HUES6 (cell line): ENCODE results near the gene FAM72A.
"Not testable (repeated sequence)": the region's sequence is repeated elsewhere in the genome, so short reads cannot be mapped to it uniquely, and the experiment has no call there.

Experiments used
- H3K27ac ChIP-seq: 2 replicates; pipeline ENCODE4 v1.7.0; 2013; ENCODE audit warnings: low read depth, mild to moderate bottlenecking, low read length, inconsistent platforms
- H3K27me3 ChIP-seq: 2 replicates; pipeline ENCODE4 v1.6.1; 2013; ENCODE audit warnings: low read length; ENCODE audit not compliant: control insufficient read depth, insufficient read depth
- H3K36me3 ChIP-seq: 2 replicates; pipeline ENCODE4 v1.6.1; 2013; ENCODE audit warnings: low read length; ENCODE audit not compliant: control insufficient read depth, insufficient read depth
- H3K4me1 ChIP-seq: 2 replicates; pipeline ENCODE4 v1.6.1; 2013; ENCODE audit warnings: low read length; ENCODE audit not compliant: control insufficient read depth, insufficient read depth
- H3K4me3 ChIP-seq: 2 replicates; pipeline ENCODE4 v1.5.1; 2013; ENCODE audit warnings: low read depth, low read length
- H3K9ac ChIP-seq: one replicate; pipeline ENCODE4 v1.6.1; 2013; ENCODE audit warnings: mild to moderate bottlenecking, low read length
- H3K9me3 ChIP-seq: 2 replicates; pipeline ENCODE4 v1.6.1; 2013; ENCODE audit warnings: low read depth, low read length; ENCODE audit not compliant: control insufficient read depth, insufficient read depth

The FAM72A gene

GRCh38 chr1:206229286-206229685 lies 26.6 kb upstream of the FAM72A start:
- not testable (repeated sequence) for H3K9me3 ChIP-seq, H3K9ac ChIP-seq, H3K27ac ChIP-seq, H3K4me3 ChIP-seq, H3K4me1 ChIP-seq, H3K27me3 ChIP-seq, H3K36me3 ChIP-seq

GRCh38 chr1:206226886-206227285 lies 24.2 kb upstream of the FAM72A start:
- not testable (repeated sequence) for H3K36me3 ChIP-seq, H3K4me3 ChIP-seq, H3K9ac ChIP-seq, H3K9me3 ChIP-seq, H3K27ac ChIP-seq, H3K27me3 ChIP-seq, H3K4me1 ChIP-seq

GRCh38 chr1:206225386-206225785 lies 22.7 kb upstream of the FAM72A start:
- not testable (repeated sequence) for H3K27ac ChIP-seq, H3K9ac ChIP-seq, H3K36me3 ChIP-seq, H3K4me1 ChIP-seq, H3K9me3 ChIP-seq, H3K4me3 ChIP-seq, H3K27me3 ChIP-seq

- not testable (repeated sequence) for H3K4me3 ChIP-seq, H3K36me3 ChIP-seq, H3K4me1 ChIP-seq, H3K27me3 ChIP-seq, H3K9me3 ChIP-seq, H3K27ac ChIP-seq, H3K9ac ChIP-seq
Observed at GRCh38 chr1:206224190-206224776, 21.6 kb upstream of the FAM72A start.

GRCh38 chr1:206221585-206221984 lies 18.9 kb upstream of the FAM72A start:
- not testable (repeated sequence) for H3K4me1 ChIP-seq, H3K9me3 ChIP-seq, H3K27me3 ChIP-seq, H3K36me3 ChIP-seq, H3K27ac ChIP-seq, H3K4me3 ChIP-seq, H3K9ac ChIP-seq

GRCh38 chr1:206220332-206221000 lies 17.8 kb upstream of the FAM72A start:
- not testable (repeated sequence) for H3K27ac ChIP-seq, H3K9me3 ChIP-seq, H3K4me1 ChIP-seq, H3K36me3 ChIP-seq, H3K9ac ChIP-seq, H3K27me3 ChIP-seq, H3K4me3 ChIP-seq

- H3K4me3 ChIP-seq, H3K9ac ChIP-seq, H3K9me3 ChIP-seq, H3K4me1 ChIP-seq, H3K27me3 ChIP-seq, H3K36me3 ChIP-seq, H3K27ac ChIP-seq: not testable (repeated sequence)
Observed at GRCh38 chr1:206219514-206220331, 17.1 kb upstream of the FAM72A start.

GRCh38 chr1:206218765-206219164 lies 16.1 kb upstream of the FAM72A start:
- H3K9ac ChIP-seq, H3K27me3 ChIP-seq, H3K36me3 ChIP-seq, H3K9me3 ChIP-seq, H3K27ac ChIP-seq, H3K4me1 ChIP-seq, H3K4me3 ChIP-seq: not testable (repeated sequence)

GRCh38 chr1:206218285-206218684 lies 15.6 kb upstream of the FAM72A start:
- H3K27ac ChIP-seq, H3K27me3 ChIP-seq, H3K4me3 ChIP-seq, H3K4me1 ChIP-seq, H3K9me3 ChIP-seq, H3K36me3 ChIP-seq, H3K9ac ChIP-seq: not testable (repeated sequence)

- not testable (repeated sequence) for H3K36me3 ChIP-seq, H3K4me3 ChIP-seq, H3K27ac ChIP-seq, H3K27me3 ChIP-seq, H3K4me1 ChIP-seq, H3K9me3 ChIP-seq, H3K9ac ChIP-seq
Observed at GRCh38 chr1:206215600-206216392, 13.2 kb upstream of the FAM72A start.

GRCh38 chr1:206210802-206211201 lies 8.2 kb upstream of the FAM72A start:
- H3K27ac ChIP-seq, H3K4me1 ChIP-seq, H3K9ac ChIP-seq, H3K36me3 ChIP-seq, H3K9me3 ChIP-seq, H3K4me3 ChIP-seq, H3K27me3 ChIP-seq: not testable (repeated sequence)
